ENCODE measurements around the gene KLRG1.

- TF ChIP-seq CTCF (conservative IDR thresholded peaks at IDR 0.05; ENCODE audit: low read length) (no peak), EZH2phosphoT487 (IDR thresholded peaks at IDR 0.05; ENCODE audit: borderline replicate concordance, low read depth, low read length) (no peak)
Observed at GRCh38 chr12:9024512-9024911, 35.2 kb downstream of the KLRG1 start.

Measured in OCI-LY7 (cell line).